ENCODE data around the gene TTC1.
"Not testable (repeated sequence)": the region's sequence is repeated elsewhere in the genome, so short reads cannot be mapped to it uniquely, and the experiment has no call there.

TTC1 gene

DNA sequence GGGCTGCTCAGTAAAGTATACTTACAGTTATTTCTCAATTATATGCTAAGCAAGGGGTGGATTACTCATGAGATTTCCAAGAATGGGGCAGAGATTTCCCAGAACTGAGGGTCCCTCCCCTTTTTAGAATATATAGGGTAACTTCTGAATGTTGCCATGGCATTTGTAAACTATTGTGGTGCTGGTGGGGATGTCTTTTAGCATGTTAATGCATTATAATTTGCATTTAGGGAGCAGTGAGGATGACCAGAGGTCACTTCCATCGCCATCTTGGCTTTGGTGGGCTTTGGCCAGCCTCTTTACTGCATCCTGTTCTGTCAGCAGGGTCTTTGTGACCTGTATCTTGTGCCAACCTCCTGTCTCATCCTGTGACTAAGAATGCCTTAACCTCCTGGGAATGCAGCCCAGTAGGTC is 35.5 kb downstream of the TTC1 start:
- no peak for DNase-seq

DNA sequence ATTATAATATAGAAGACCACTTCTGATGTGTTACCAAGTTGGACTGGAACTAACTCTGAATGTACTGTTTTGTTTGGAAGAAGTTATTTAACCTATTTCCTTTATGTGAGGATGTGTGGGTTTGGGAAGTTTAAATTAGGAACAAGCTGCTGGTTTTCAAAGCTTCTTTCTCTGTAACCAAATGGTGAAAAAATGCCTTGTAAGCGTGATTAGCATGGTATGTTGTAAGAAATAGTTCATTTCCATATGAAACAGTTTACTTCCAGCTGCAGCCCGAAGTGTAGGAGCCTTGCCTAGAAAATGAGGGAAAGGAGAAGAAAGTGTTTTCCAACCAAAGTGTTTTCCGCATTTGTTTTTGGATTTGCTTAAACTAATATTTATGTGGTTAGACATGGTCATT is 36.0 kb downstream of the TTC1 start:
- DNase-seq: no peak

DNA sequence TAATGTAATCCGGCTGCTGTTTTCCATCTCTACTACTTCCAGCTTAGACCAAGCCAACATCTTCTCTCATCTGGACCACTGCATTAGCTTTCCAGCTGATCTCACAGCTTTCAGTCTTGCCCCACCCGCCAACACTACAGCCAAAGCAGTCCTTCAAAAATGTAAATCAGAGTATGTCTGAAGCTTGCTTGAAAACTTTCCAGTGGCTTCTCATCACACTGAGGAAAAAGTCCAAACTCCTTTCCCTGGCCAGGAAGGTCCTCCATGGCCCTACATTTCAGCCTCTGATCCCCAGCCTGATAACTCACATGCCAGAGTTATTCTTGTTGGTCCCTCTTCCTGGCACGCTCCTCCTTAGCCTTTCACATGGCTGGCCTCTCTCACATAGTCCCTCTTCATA is 38.5 kb downstream of the TTC1 start:
- no peak for DNase-seq

DNA sequence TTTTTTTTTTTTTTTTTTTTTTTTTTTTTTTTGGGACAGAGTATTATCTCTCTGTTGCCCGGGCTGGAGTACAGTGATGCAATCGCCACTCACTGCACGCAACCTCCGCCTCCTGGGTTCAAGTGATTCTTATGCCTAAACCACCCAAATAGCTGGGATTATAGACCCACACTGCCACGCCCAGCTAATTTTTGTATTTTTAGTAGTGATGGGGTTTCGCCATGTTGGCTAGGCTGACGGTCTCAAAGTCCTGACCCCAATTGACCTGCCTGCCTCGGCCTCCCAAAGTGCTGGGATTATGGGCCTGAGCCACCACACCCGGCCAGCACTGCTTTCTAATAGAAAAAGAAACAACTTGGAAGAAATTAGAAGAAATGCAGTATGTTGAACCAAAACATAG is 39.2 kb downstream of the TTC1 start:
- DNase-seq: no peak

DNA sequence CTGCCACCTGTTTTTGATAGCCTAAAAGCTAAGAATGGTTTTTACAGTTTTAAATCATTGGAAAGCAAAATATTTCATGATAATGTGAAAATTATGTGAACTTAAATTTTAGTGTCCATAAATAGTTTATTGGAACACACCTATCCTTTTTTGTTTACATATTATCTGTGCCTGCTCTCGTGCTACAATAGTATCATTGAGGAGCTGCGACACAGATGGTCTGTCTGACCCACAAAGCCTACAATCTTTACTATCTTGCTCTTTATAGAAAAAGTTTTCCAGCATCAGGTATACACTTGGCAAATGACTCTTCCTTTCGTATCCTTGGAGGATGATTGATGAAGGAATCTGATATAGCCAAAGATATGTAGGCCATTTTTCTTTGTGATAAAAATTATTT is 40.2 kb downstream of the TTC1 start:
- no peak for DNase-seq

DNA sequence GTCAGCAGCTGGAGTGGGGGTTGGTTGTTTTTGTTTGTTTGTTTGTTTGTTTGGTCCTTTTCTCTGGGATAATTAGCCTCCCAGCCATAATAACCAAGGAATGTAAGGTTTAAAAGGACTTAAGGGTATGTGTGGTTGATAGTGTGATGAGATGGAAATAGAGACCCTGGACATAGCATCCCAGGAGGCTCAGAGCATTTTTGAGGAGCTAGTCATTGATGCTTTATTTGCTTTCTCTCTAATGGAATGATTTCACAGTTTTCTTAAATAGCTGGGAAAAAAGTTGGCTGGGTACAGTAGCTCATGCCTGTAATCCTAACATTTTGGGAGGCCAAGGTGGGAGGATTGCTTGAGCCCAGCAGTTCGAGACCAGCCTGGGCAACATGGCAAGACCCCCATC is 45.1 kb downstream of the TTC1 start:
- DNase-seq: no peak

DNA sequence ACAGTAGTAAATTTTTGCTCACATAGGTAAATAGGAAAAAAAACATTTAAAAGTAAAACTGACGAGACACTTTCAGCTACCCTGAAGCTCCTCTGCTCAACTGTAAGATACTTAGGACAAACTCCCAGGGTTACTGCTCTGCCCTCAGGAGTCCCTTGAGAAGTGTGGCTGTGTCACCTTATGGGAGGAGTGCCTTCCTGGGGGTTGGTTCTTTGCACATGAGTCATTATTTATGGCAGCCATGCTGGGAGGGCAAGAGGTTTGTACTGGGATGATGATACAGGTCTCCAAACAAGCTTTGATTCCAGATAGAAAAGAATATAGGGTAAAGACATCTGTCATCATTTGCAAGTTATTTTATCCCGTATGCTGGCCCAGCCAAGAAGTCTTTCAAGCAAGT is 45.9 kb downstream of the TTC1 start:
- DNase-seq: no peak

DNA sequence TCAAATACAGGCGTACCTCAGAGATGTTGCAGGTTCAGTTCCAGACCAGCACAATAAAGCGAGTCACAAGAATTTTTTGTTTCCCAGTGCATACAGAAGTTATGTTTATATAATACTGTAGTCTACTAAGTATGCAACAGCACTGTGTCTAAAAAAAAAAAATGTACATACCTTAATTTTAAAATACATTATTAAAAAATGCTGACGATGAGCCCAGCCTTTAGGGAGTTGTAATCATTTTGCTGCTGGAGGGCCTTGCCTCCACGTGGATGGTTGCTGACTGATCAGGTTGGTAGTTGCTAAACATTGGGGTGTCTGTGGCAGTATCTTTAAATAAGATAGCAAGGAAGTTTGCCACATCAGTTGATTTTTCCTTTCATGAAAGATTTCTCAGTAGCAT is 48.3 kb downstream of the TTC1 start:
- no peak for DNase-seq

DNA sequence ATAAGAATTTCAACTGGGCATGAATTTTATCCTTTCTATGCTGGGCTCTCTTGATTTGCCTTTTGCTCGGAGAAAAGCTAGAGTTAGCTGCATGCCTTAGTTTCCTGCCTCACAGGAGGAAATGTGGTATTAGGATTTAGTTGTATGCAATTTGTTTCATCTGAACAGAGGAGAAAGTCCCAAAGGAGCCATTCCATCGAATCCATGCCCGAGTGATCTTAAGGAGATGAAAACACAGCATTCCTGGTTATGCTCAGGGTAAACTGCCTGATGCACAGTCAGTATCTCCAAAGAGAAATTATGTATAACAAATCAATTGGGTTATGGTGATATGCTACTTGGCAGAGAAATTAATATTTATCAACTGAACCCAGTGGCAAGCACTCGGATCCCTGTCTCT is 51.1 kb downstream of the TTC1 start:
- no peak for DNase-seq

DNA sequence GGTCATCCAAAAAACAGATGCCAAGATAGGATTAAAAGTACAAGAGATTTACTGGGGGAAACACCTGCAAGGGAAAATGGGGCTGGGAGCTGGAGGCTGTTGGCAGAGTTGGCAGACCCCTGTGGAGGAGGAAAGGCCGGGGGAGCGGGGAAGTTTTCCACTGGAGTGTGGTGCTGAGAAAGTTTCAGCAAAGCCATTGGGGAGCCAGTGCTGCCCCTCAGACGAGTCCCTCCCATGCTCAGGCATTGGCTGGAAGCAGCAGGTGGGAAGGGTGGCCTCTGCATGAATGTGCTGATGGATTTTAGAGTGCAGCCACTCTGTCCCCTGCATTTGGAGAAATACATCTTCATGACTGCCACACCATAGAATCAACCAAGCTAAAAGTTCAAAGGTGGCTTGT is 52.8 kb downstream of the TTC1 start:
- no peak for DNase-seq

DNA sequence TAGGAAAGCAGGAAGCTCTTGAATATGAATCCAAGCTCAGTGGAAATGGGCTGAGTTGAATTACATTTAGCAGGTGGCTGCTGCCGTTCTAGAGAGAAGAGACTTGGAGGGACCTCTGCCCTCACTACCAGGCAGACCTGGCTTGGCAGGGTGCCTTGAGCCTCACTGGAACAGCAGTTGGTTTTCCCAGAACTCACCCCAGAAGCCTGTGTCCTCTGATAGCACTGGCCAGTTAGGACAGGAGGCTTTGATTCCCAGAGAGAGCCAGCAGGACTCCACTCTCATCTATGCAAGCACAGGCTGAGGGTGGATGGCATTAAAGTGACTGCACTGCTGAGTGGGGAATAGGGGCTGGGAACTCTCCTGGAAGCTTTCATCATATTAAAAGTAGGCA is 55.5 kb downstream of the TTC1 start:
- DNase-seq: no peak

DNA sequence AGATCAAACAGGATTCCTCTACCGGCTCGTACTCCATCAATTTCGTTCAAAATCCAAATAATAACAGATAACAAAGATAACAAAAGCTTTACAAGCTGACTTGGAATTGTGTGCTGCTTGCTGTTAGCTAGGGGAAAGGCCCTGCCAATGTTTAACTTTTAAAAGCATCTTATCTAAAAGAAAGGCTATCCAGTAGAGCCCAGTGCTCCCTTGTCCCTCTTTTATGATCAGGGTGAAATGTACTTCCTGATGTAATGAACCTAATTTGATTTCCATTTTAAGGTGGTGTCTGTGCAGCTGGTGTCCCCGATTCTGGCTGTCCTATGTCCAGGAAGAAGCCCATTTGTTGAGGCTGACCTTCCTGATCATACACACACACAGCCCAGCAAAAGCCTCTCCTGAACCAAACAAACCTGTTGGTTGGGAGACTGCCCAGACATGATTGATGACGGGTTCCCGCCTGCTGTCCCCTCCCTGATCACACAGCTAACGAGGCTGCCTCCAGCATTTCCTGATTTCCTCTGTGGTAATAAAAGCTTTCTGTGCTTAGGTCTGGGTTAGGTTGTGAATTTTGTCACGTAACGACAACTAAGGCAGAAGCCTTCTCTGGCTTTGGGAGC is 56.2 kb downstream of the TTC1 start:
- DNase-seq: no peak

DNA sequence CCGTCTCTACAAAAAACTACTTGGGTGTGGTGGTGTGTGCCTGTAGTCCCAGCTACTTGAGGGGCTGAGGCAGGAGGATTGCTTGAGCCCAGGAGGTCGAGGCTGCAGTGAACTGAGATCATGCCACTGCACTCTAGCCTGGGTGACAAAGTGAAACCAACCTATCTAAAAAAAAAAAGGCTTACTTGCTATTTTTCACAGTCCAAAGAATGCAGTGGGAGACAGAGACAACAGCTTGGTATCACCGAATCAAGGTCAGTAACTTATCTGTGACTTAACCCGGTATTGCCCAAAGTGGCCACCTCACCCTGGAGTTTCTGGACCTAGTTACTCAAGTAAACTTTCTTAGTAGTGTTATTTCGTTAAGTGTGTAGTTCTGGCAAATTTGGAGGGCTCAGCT is 60.2 kb downstream of the TTC1 start:
- not testable (repeated sequence) for DNase-seq

DNA sequence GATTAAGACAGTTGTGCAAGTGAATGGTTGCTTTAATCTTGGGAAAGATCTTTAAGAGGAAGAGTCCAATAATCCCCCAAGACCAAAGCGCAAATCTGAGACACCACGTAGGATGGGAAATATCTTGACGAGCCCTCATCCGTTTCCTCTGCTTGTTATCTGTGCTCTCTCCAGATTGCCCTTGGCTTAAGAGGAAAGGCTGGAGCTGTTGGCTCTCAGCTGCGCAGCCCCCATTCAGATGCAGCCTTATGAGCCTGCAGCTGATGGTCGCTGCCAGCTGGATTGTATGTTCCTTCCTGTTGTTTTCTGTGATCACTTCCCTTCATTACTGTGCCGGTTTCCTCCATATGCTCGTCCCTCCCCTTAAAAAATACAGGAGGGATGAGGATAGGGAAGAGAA is 62.6 kb downstream of the TTC1 start:
- DNase-seq: no peak

DNA sequence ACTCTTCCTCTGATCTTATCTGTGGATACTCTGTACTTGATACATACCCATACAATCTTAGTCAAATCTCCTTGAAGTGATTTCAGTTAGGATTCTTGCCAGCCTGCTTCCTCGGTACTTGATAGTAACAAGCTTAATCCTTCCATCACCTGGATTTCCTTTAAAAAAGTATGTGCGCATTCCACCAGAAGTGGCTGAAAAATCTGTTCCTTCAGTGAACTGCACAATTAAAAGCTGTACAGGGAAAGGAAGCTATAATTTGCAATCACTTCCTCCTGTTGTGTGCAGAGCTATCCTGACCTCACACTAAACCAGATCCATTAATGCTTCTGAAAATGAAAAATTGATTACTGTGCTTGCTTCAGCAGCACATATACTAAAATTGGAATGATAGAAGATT is 63.0 kb downstream of the TTC1 start:
- DNase-seq: no peak

DNA sequence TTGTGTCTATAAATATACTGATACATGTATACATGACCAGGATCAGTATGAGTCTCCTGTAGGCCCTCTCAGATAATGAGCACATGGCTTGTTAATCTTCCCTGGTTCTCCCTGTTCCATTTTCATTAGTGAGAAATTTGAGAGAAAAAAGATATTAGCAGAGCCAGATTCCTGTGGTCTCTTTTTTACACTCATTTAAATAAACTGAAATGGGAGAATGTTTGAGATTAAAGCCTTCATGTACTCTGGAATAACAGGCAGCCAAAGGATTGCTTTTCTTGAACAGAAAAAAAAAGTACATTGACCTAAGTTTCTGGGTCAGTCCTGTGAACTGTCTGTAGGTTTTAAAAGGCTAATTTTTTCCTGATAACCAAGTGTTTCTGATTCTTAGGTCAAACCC is 66.1 kb downstream of the TTC1 start:
- DNase-seq: no peak

DNA sequence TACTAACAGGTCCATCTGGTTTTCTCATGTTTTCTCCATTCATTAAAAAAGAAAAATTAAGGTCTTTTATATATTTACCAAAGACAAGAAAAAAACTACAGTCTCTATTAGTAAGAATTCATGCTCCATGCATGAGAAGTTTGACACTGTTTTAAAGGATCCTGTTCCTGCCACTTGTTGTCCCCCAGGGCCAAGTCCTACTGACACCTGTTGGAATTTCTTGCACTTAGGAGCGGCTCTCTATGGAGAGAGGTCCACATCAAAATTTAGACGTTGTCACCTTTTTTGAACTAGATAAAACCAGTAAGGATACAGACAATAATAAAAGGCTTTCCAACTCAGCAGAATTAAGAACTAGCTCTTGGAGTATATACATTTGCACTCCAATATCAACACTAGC is 68.1 kb downstream of the TTC1 start:
- no peak for DNase-seq

DNA sequence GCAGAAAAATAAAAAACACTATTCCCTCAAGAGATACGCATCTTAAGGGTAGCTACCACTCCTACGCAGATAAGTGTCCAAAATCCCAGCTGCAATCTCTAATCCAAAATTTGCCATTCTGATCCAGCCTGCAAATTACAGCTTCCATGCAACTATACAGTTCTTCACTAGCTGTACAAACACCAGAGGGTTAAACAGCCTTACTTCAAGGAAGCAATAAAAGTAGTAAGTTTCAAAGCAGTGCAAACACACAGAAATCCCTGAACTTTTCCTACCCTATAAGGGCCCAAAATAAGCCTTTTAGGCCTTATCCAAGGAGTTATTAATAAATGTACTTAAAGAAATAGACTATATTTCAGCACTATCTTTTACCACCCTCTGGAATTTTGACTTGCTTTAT is 70.8 kb downstream of the TTC1 start:
- no peak for DNase-seq

DNA sequence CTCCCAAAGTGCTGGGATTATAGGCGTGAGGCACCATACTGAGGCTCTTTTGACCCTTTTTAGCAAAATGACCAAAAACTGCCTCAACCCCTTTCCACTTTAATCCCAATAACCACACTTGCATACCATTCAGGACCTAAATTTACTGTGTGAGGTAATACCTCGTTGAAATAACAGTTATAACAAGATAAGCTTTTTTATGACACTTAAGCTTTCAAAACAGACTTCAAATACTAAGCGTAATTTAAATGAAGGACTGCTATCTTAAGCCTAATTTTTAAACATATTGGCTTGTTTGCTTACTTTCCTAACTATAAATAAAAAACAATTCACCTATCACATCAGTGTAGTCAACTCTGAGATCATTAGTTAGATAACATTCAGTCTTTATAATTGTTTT is 72.6 kb downstream of the TTC1 start:
- DNase-seq: no peak

DNA sequence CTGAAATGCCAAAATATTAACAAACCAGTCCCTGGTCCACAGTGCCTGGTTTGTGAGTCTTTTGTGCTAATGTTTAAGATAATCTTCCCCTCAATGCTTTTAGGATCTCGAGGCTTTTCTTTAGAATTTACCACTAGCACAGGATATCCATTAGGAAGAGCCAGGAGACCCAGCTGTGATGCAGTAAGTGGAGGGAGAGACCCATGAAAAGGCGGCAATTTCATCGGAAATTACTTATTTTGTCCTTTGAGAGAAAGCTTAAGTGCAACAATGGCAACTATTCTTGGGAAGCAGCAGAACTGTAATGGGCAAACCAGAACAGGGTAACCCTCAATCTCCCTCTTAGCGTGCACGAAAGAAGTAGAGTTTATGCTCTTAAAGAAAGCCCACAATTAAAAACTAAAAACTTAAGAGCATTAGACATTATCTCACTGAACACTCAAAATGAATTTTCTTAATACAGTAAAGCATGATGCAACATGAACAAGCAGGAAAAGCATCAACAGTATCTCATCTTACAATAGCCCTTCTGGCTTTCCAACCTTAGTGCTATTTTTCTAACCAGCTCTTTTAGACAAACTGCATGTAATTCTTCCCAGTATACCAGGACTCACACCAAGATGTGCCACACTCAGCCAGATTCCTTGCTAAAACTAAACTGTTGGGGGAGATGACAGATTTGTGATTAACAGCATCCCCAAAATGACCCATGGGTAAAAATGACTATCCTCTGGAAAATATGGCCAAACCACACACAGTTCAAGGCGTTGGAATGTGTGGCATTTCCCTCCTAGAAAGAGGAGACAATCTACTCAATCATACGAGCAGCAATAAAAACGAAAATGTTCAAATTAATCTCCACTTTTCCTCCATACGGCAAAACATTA is 73.9 kb downstream of the TTC1 start:
- no peak for DNase-seq

DNA sequence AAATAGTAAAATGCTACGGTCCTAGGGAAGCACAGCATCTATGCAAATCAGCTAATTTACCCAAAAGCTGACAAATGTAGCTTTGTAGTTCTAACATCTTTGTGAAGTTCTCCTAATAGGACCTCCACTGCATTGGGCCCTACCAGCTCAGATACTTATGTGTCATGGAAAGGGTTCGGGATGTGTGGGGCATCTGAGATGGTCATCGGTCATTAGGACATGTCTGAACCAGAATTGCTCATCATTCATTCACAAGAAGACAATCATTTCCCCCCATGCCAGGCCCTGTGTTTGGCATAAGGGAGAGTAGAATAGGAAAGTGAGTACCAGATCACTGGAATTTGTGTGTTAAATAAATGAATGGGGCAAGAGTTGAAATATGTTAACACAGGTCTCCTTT is 74.6 kb downstream of the TTC1 start:
- DNase-seq: no peak

DNA sequence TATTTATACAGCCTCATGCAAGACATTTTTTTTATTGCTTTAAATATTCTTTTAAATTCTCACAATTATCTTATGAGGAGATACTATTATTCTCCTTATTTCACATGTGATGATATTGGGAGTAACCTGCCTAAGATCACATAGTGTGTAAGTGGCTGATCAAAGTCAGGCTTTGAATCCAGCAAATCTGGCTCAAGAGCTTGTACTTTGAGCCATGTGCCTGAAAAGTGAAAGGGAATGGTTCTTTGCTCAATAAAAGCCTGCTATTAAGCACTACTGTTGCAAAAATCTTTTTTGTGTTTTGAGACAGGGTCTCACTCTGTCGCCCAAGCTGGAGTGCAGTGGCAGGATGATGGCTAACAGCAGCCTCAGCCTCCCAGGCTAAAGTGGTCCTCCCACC is 75.2 kb downstream of the TTC1 start:
- no peak for DNase-seq

DNA sequence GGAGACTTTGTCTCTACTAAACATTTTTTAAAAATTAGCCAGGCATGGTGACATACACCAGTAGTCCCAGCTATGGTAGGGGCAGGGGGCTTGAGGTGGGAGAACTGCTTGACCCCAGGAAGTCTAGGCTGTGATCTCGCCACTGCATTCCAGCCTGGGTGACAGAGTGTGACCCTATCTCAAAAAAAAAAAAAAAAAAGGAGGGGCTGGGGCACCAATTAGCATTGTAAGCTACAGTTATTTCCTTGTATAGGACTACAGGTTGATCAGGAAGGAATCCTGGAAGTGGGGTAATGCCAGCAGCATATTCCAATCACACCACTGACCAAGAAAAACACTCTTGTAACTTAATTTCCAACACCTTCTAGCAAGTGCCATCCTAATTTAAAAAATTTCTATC is 78.3 kb downstream of the TTC1 start:
- DNase-seq: no peak

DNA sequence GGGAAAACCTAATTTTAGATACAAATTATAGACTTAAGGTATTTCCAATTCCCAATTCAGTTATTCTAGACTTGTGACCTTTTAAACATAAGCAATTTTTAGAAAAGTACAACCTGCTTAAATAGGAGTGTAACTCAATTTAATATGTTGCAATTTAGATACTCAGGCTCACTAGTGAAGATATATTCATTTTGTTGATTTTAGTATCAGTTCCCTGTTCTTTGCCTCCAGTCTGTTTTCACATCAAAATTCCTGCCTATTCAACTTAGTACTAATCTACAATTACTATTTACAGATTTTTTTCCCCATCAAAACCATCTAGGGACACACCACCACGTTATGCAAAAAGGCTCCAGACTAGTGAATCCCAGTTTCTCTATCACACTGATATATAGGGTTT is 79.9 kb downstream of the TTC1 start:
- DNase-seq: no peak

DNA sequence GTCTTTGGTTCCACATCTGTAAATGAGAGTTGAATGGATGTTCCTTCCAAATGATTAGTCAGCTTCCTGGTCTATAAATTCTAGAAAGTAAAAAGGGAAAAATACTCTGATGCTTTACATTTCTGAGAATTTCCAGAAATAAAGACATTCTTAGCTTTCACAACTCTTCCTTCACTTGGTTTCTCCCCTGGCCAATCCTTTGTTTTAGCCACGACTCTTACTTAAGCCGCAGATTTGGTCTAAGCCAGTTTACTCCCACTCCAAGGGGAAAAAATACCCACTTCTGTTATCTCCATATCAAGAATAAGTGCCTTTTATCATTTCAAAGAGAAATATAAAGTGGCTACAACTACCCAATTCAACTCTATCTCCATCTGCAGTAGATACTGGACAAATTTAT is 80.6 kb downstream of the TTC1 start:
- DNase-seq: no peak

All from stimulated activated CD4-positive, alpha-beta T cell treated with anti-CD3 and anti-CD28 coated beads, Interleukin-2, amount 100 ng/mL, for 48 hours (primary cell).